Stomach (tissue), 9 donors: ENCODE results near the gene TAAR2. TPM values are rescaled to one million over a fixed set of nuclear protein-coding genes. Genes with fewer than 3 reads are reported as not detected.
"Not testable (repeated sequence)": the region's sequence is repeated elsewhere in the genome, so short reads cannot be mapped to it uniquely, and the experiment has no call there.

Experiments used
- DNase-seq, 2 donors: peaks; one replicate each; pipeline versions ENCODE4 v3.0.0 to v3.0.0-alpha.2; 2013 to 2019
- H3K27ac ChIP-seq, 5 donors: fragments of 200-600 bp in 4 of 5; sonication (generic) in 4 of 5; one replicate each; pipeline ENCODE4 v1.5.1; 2013 to 2019; ENCODE audit warnings: mild to moderate bottlenecking in 1 of 5, moderate library complexity in 1 of 5
- H3K27me3 ChIP-seq, 3 donors: fragments of 200-600 bp; sonication (generic); one replicate each; pipeline ENCODE4 v1.5.1; 2017 to 2019; ENCODE audit warnings: mixed run types in 1 of 3
- H3K36me3 ChIP-seq, 4 donors: fragments of 200-600 bp; sonication (generic); 1 replicate in 3 of 4; 2 replicates in 1 of 4; pipeline ENCODE4 v1.5.1; 2016 to 2019
- H3K4me1 ChIP-seq, 4 donors: fragments of 200-600 bp; sonication (generic); one replicate each; pipeline ENCODE4 v1.5.1; 2016 to 2019
- H3K4me3 ChIP-seq, 4 donors: fragments of 200-600 bp; sonication (generic) in 3 of 4; one replicate each; pipeline ENCODE4 v1.5.1; 2016 to 2019; ENCODE audit warnings: mild to moderate bottlenecking in 1 of 4
- H3K9me3 ChIP-seq, 4 donors: fragments of 200-600 bp; sonication (generic); one replicate each; pipeline ENCODE4 v1.5.1; 2016 to 2019
- CTCF ChIP-seq, 7 experiments: fragments of 450-650 bp in 4 of 7; fragments of 200-600 bp in 3 of 7; sonication (generic) in 3 of 7; IDR thresholded peaks; one replicate each; pipeline ENCODE4 v1.5.1; 2016 to 2019; ENCODE audit warnings: antibody characterized with exemption in 7 of 7, control low read depth in 2 of 7, mild to moderate bottlenecking in 1 of 7
- EP300 ChIP-seq: sonication (generic); formaldehyde crosslinking; IDR thresholded peaks from one replicate; pipeline ENCODE4 v1.6.1; 2017; ENCODE audit warnings: antibody characterized with exemption
- POLR2A ChIP-seq, 4 donors: fragments of 450-650 bp; IDR thresholded peaks; one replicate each; pipeline ENCODE4 v1.6.1; 2016; ENCODE audit warnings: antibody characterized with exemption in 4 of 4, control low read depth in 2 of 4, mild to moderate bottlenecking in 1 of 4, moderate library complexity in 1 of 4
- POLR2AphosphoS5 ChIP-seq, 3 donors: sonication (generic); formaldehyde crosslinking; IDR thresholded peaks; one replicate each; pipeline ENCODE4 v1.6.1; 2016; ENCODE audit warnings: antibody characterized with exemption in 3 of 3
- WGBS, 5 donors: extraction: QIAGEN DNeasy Blood & Tissue Kit in 3 of 5; methylation state at CpG; one replicate each; pipeline versions ENCODE4 v1.1.5 to v1.1.7; 2013 to 2018; 5-methylcytosine and 5-hydroxymethylcytosine counted together
- intact Hi-C: fragments of 100-400 bp; cut with DNase I; formaldehyde crosslinking; loops from one replicate; pipeline ENCODE4 v1.15.1; 2023; ENCODE audit warnings: low total_unique reads
- polyA plus RNA-seq, 3 donors: library from polyadenylated mRNA; stranded (reverse); fragments of 200-250 nt; gene quantifications; one replicate each; pipeline ENCODE4 v1.2.3, GENCODE V29; 2013
- total RNA-seq, 5 donors: library from RNA; depleted of rRNA; stranded (reverse); fragments of >200 nt; gene quantifications; one replicate each; pipeline versions ENCODE4 v1.1.0 to v1.2.3, GENCODE V29; 2014 to 2016
- donor health status: healthy with polysubstance abuse.
- donor health status: Bipolar disorder and iron deficiency.
- donor health status: healthy.

Gene TAAR2
- total and polyA plus RNA-seq, 8 donors = not detected

GRCh38 chr6:132648356-132648755, 24.3 kb upstream of the TAAR2 start:
- Histone ChIP-seq H3K27ac (no peak overlapping the region), H3K9me3 (no peaks in the 10 kb centered on the region), H3K4me3 (no peak overlapping the region), H3K4me1 (peaks cover 0 to 17% (median 3%) of the 10 kb centered on the region in 4 donors), H3K36me3 (no peaks in the 10 kb centered on the region), H3K27me3 (no peaks in the 10 kb centered on the region)
- peak in 1 of 2 donors; percentile 16 for DNase-seq
- intact Hi-C loops = no loop called here
- 10 to 32% (median 13%) methylated on average over 2 of the region's 2 CpGs for WGBS, 5 donors
- TF ChIP-seq EP300 (no peak), POLR2AphosphoS5 (IDR thresholded peaks at IDR 0.05) (no peak), CTCF (IDR thresholded peaks at IDR 0.05) (no peak), POLR2A (IDR thresholded peaks at IDR 0.05) (no peak)

GRCh38 chr6:132643547-132643946, 19.5 kb upstream of the TAAR2 start:
- no peaks in the 10 kb centered on the region for H3K27me3 ChIP-seq
- 74 to 82% (median 79%) methylated on average over 3 of the region's 3 CpGs for WGBS, 5 donors
- H3K36me3 ChIP-seq = no peaks in the 10 kb centered on the region
- H3K4me1 ChIP-seq = peaks cover 0 to 9% (median 1%) of the 10 kb centered on the region in 4 donors
- intact Hi-C loops = no loop called here
- H3K9me3 ChIP-seq = no peaks in the 10 kb centered on the region
- H3K4me3 ChIP-seq = no peak overlapping the region
- DNase-seq = no peak
- TF ChIP-seq EP300 (no peak), POLR2A (IDR thresholded peaks at IDR 0.05) (no peak), POLR2AphosphoS5 (IDR thresholded peaks at IDR 0.05) (no peak), CTCF (IDR thresholded peaks at IDR 0.05) (no peak)
- H3K27ac ChIP-seq = no peak overlapping the region

GRCh38 chr6:132637135-132637534, 13.1 kb upstream of the TAAR2 start:
- DNase-seq, H3K36me3 ChIP-seq, H3K27me3 ChIP-seq, H3K27ac ChIP-seq, H3K9me3 ChIP-seq, intact Hi-C loops, H3K4me3 ChIP-seq, H3K4me1 ChIP-seq: not testable (repeated sequence)
- WGBS, 5 donors = 90 to 94% (median 91%) methylated on average over 1 of the region's 1 CpG

GRCh38 chr6:132635906-132636305, 11.8 kb upstream of the TAAR2 start:
- H3K27ac ChIP-seq, DNase-seq, intact Hi-C loops, H3K4me3 ChIP-seq, H3K27me3 ChIP-seq, H3K9me3 ChIP-seq, H3K4me1 ChIP-seq, H3K36me3 ChIP-seq: not testable (repeated sequence)
- WGBS, 5 donors = 70 to 92% (median 86%) methylated on average over 3 of the region's 3 CpGs

GRCh38 chr6:132635288-132635687, 11.2 kb upstream of the TAAR2 start:
- 22 to 46% (median 31%) methylated on average over 3 of the region's 3 CpGs for WGBS, 5 donors

GRCh38 chr6:132634796-132635195, 10.7 kb upstream of the TAAR2 start:
- intact Hi-C loops = no loop called here
- H3K27me3 ChIP-seq = peaks cover 0 to 6% (median 0%) of the 10 kb centered on the region in 3 donors
- no peak for DNase-seq
- no peaks in the 10 kb centered on the region for H3K36me3 ChIP-seq
- H3K9me3 ChIP-seq = no peaks in the 10 kb centered on the region
- WGBS, 5 donors = 80 to 95% (median 84%) methylated on average over 3 to 4 of the region's 4 CpGs
- no peak overlapping the region for H3K4me3 ChIP-seq
- TF ChIP-seq POLR2A (IDR thresholded peaks at IDR 0.05) = no peak
- no peak for TF ChIP-seq POLR2AphosphoS5 (IDR thresholded peaks at IDR 0.05)
- TF ChIP-seq EP300 = no peak
- TF ChIP-seq CTCF (IDR thresholded peaks at IDR 0.05) = no peak
- H3K27ac ChIP-seq = no peak overlapping the region
- peaks cover 0 to 3% (median 0%) of the 10 kb centered on the region in 4 donors for H3K4me1 ChIP-seq

More at GRCh38 chr6:132635288-132635687, 11.2 kb upstream of the TAAR2 start:
- H3K9me3 ChIP-seq, intact Hi-C loops, H3K27ac ChIP-seq, H3K36me3 ChIP-seq, DNase-seq, H3K4me1 ChIP-seq, H3K4me3 ChIP-seq, H3K27me3 ChIP-seq: not testable (repeated sequence)
